Smooth muscle cell (in vitro differentiated cells): ENCODE data around the gene WAC. TPM values are rescaled to one million over a fixed set of nuclear protein-coding genes. Genes with fewer than 3 reads are reported as not detected.

ENCODE experiments used
- DNase-seq: peaks from one replicate; lab custom pipeline; 2025; ENCODE audit not compliant: unreplicated experiment; lab: John Stamatoyannopoulos, UW
- H2AFZ ChIP-seq: fragments of 200-600 bp; sonication (generic); 2 replicates; pipeline ENCODE4 v1.6.0; 2016; ENCODE audit warnings: antibody characterized with exemption, low read depth, mild to moderate bottlenecking
- H3F3A ChIP-seq: fragments of 200-600 bp; sonication (generic); 2 replicates; pipeline ENCODE4 v1.6.0; 2017; ENCODE audit warnings: antibody characterized with exemption, low read depth
- H3K27ac ChIP-seq: fragments of 200-600 bp; sonication (generic); 2 replicates; pipeline ENCODE4 v1.5.1; 2016; ENCODE audit warnings: low read depth, mild to moderate bottlenecking
- H3K27me3 ChIP-seq: fragments of 200-600 bp; sonication (generic); 2 replicates; pipeline ENCODE4 v1.6.1; 2016; ENCODE audit warnings: low read depth, mild to moderate bottlenecking
- H3K36me3 ChIP-seq: fragments of 200-600 bp; sonication (generic); 2 replicates; pipeline ENCODE4 v1.5.1; 2016; ENCODE audit warnings: low read depth
- H3K4me1 ChIP-seq: fragments of 200-600 bp; sonication (generic); 2 replicates; pipeline ENCODE4 v1.5.1; 2016; ENCODE audit warnings: low read depth
- H3K4me2 ChIP-seq: fragments of 200-600 bp; sonication (generic); 2 replicates; pipeline ENCODE4 v1.6.0; 2016; ENCODE audit warnings: mild to moderate bottlenecking
- H3K4me3 ChIP-seq: fragments of 200-600 bp; sonication (generic); 2 replicates; pipeline ENCODE4 v1.5.1; 2016; ENCODE audit warnings: mild to moderate bottlenecking
- H3K79me2 ChIP-seq: fragments of 200-600 bp; sonication (generic); 2 replicates; pipeline ENCODE4 v1.6.0; 2016; ENCODE audit warnings: low read depth, mild to moderate bottlenecking
- H3K9ac ChIP-seq: fragments of 200-600 bp; sonication (generic); 2 replicates; pipeline ENCODE4 v1.6.0; 2016; ENCODE audit warnings: low read depth
- H3K9me3 ChIP-seq: fragments of 200-600 bp; sonication (generic); replicated peaks from 2 replicates; pipeline ENCODE4 v1.5.1; 2016; ENCODE audit warnings: low read depth
- H4K20me1 ChIP-seq: fragments of 200-600 bp; sonication (generic); 2 replicates; pipeline ENCODE4 v1.6.0; 2016; ENCODE audit warnings: low read depth
- CTCF ChIP-seq: fragments of 200-600 bp; sonication (generic); IDR thresholded peaks from 2 replicates; pipeline ENCODE4 v1.5.1; 2017; ENCODE audit warnings: borderline replicate concordance, mild to moderate bottlenecking, antibody characterized with exemption; ENCODE audit not compliant: insufficient read depth, poor library complexity, severe bottlenecking
- WGBS: methylation state at CpG from one replicate; pipeline ENCODE4 v1.1.7; 2016; ENCODE audit warnings: low lambda C conversion rate; 5-methylcytosine and 5-hydroxymethylcytosine counted together
- polyA plus RNA-seq: library from polyadenylated mRNA; unstranded; fragments of >200 nt; fragmentation: Nextera tagmentation; extraction: Ambion mirVana; gene quantifications from 2 replicates; pipeline ENCODE4 v1.2.1, GENCODE V29; 2016
- total RNA-seq: library from RNA; depleted of rRNA; stranded (reverse); fragments of >200 nt; gene quantifications from 2 replicates; pipeline ENCODE4 v1.2.3, GENCODE V29; 2014

The WAC gene
- total and polyA plus RNA-seq, 2 experiments from 2014 or later: 52.2 to 97.5 TPM

- H3K4me1 ChIP-seq: peaks cover 8% of the 10 kb centered on the region
- H3K4me2 ChIP-seq: no peak overlapping the region
- H3K79me2 ChIP-seq: peaks cover 100% of the 10 kb centered on the region
- H2AFZ ChIP-seq: no peak overlapping the region
- no peaks in the 10 kb centered on the region for H3K9me3 ChIP-seq
- no peak for TF ChIP-seq CTCF
- H4K20me1 ChIP-seq: peaks cover 100% of the 10 kb centered on the region
- H3K4me3 ChIP-seq: no peak overlapping the region
- WGBS: 95% methylated on average over 3 of the region's 3 CpGs
- H3K27ac ChIP-seq: peak overlapping the region; percentile 9
- H3F3A ChIP-seq: peaks cover 4% of the 10 kb centered on the region
- no peaks in the 10 kb centered on the region for H3K27me3 ChIP-seq
- no peak for DNase-seq
- no peak overlapping the region for H3K9ac ChIP-seq
- peaks cover 29% of the 10 kb centered on the region for H3K36me3 ChIP-seq
Measured at GRCh38 chr10:28540145-28540544, 7.2 kb downstream of the WAC start.

- H4K20me1 ChIP-seq: peaks cover 100% of the 10 kb centered on the region
- peaks cover 3% of the 10 kb centered on the region for H3K4me1 ChIP-seq
- no peaks in the 10 kb centered on the region for H3K9me3 ChIP-seq
- peaks cover 9% of the 10 kb centered on the region for H3F3A ChIP-seq
- H3K27me3 ChIP-seq: no peaks in the 10 kb centered on the region
- no peak for DNase-seq
- peak overlapping the region; percentile 12 for H3K27ac ChIP-seq
- no peak for TF ChIP-seq CTCF
- no peak overlapping the region for H3K4me3 ChIP-seq
- H3K36me3 ChIP-seq: peaks cover 20% of the 10 kb centered on the region
- no peak overlapping the region for H3K9ac ChIP-seq
- peaks cover 100% of the 10 kb centered on the region for H3K79me2 ChIP-seq
- H3K4me2 ChIP-seq: no peak overlapping the region
- no peak overlapping the region for H2AFZ ChIP-seq
- WGBS: 83% methylated on average over 3 of the region's 3 CpGs
Measured at GRCh38 chr10:28541717-28542365, 8.9 kb downstream of the WAC start.

- no peaks in the 10 kb centered on the region for H3K27me3 ChIP-seq
- peaks cover 9% of the 10 kb centered on the region for H3F3A ChIP-seq
- H3K4me1 ChIP-seq: peaks cover 3% of the 10 kb centered on the region
- H3K9ac ChIP-seq: no peak overlapping the region
- H3K27ac ChIP-seq: no peak overlapping the region
- no peak overlapping the region for H3K4me3 ChIP-seq
- peaks cover 100% of the 10 kb centered on the region for H4K20me1 ChIP-seq
- H3K9me3 ChIP-seq: no peaks in the 10 kb centered on the region
- H3K36me3 ChIP-seq: peaks cover 14% of the 10 kb centered on the region
- no peak overlapping the region for H3K4me2 ChIP-seq
- H2AFZ ChIP-seq: no peak overlapping the region
- H3K79me2 ChIP-seq: peaks cover 100% of the 10 kb centered on the region
- no peak for DNase-seq
- no peak for TF ChIP-seq CTCF
Measured at GRCh38 chr10:28542728-28543127, 9.8 kb downstream of the WAC start.

GRCh38 chr10:28544058-28544457 lies 11.1 kb downstream of the WAC start:
- no peak for DNase-seq
- 94% methylated on average over 5 of the region's 5 CpGs for WGBS
- Histone ChIP-seq H3K4me2 (no peak overlapping the region), H3K9me3 (no peaks in the 10 kb centered on the region), H2AFZ (no peak overlapping the region), H3K27me3 (no peaks in the 10 kb centered on the region), H4K20me1 (peaks cover 100% of the 10 kb centered on the region), H3K79me2 (peaks cover 100% of the 10 kb centered on the region), H3K27ac (no peak overlapping the region), H3K9ac (no peak overlapping the region), H3K36me3 (peaks cover 18% of the 10 kb centered on the region), H3K4me3 (no peak overlapping the region), H3F3A (peaks cover 16% of the 10 kb centered on the region), H3K4me1 (peaks cover 3% of the 10 kb centered on the region)
- TF ChIP-seq CTCF: no peak
